Muscle of leg (tissue), 11 donors: Measurements from ENCODE around the gene OPHN1. TPM values are rescaled to one million over a fixed set of nuclear protein-coding genes. Genes with fewer than 3 reads are reported as not detected.

ENCODE experiments used
- DNase-seq: peaks from one replicate; pipeline ENCODE4 v3.0.0; 2013
- H3K27ac ChIP-seq: one replicate; pipeline ENCODE4 v1.5.1; 2013; ENCODE audit warnings: mild to moderate bottlenecking, low read length, control low read depth
- H3K27me3 ChIP-seq: one replicate; pipeline ENCODE4 v1.6.1; 2013; ENCODE audit warnings: low read length; ENCODE audit not compliant: control insufficient read depth, insufficient read depth
- H3K36me3 ChIP-seq: one replicate; pipeline ENCODE4 v1.6.1; 2013; ENCODE audit warnings: low read length; ENCODE audit not compliant: control insufficient read depth, insufficient read depth
- H3K4me1 ChIP-seq: one replicate; pipeline ENCODE4 v1.6.1; 2013; ENCODE audit warnings: low read length; ENCODE audit not compliant: control insufficient read depth, insufficient read depth
- H3K4me3 ChIP-seq: one replicate; pipeline ENCODE4 v1.5.1; 2013; ENCODE audit warnings: low read length, control low read depth
- H3K9me3 ChIP-seq: replicated peaks from 2 replicates; pipeline ENCODE4 v1.6.1; 2013; ENCODE audit warnings: low read depth, low read length; ENCODE audit not compliant: control insufficient read depth
- WGBS: methylation state at CpG from one replicate; pipeline ENCODE4 v1.1.5; 2013; ENCODE audit warnings: missing lambda C conversion rate; ENCODE audit not compliant: insufficient coverage; 5-methylcytosine and 5-hydroxymethylcytosine counted together
- polyA plus RNA-seq, 8 donors: library from polyadenylated mRNA; unstranded; fragments of 120-200 nt; gene quantifications; one replicate each; pipeline versions ENCODE4 v1.2.1 to v1.2.3, GENCODE V29; 2013; ENCODE audit warnings: inconsistent platforms in 1 of 8, low replicate concordance in 1 of 8; ENCODE audit not compliant: insufficient read length in 8 of 8, insufficient read depth in 1 of 8
- total RNA-seq: library from RNA; stranded (reverse); fragments of 120-200 nt; gene quantifications from one replicate; pipeline ENCODE4 v1.2.4, GENCODE V29; 2013

Gene OPHN1
- total and polyA plus RNA-seq, 9 donors = 9.2 to 15.7 (median 14.8) TPM

DNA sequence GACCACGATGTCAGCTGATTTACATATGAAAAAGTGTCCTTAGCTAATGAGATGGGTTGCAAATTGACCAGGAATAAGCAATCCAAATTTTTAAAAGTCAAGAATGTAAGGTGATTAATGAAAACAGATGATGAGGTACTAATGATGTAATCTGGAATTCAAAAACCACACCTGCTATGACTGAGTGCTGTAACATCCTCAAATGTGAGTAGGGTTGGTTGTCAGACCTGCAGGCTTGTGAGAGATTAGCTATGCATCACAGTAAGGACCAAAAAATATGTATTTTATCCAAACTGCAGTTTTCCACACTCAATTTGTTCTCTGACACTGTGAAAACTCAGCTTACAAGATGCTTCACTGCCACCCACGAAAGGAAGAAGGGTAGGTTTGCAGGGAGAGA is 242.5 kb downstream of the OPHN1 start:
- Histone ChIP-seq H3K4me3 (no peak overlapping the region), H3K4me1 (no peaks in the 10 kb centered on the region), H3K9me3 (no peaks in the 10 kb centered on the region), H3K36me3 (peaks cover 7% of the 10 kb centered on the region), H3K27ac (no peak overlapping the region), H3K27me3 (no peaks in the 10 kb centered on the region)
- WGBS = 67% methylated on average over 1 of the region's 2 CpGs
- DNase-seq = no peak

DNA sequence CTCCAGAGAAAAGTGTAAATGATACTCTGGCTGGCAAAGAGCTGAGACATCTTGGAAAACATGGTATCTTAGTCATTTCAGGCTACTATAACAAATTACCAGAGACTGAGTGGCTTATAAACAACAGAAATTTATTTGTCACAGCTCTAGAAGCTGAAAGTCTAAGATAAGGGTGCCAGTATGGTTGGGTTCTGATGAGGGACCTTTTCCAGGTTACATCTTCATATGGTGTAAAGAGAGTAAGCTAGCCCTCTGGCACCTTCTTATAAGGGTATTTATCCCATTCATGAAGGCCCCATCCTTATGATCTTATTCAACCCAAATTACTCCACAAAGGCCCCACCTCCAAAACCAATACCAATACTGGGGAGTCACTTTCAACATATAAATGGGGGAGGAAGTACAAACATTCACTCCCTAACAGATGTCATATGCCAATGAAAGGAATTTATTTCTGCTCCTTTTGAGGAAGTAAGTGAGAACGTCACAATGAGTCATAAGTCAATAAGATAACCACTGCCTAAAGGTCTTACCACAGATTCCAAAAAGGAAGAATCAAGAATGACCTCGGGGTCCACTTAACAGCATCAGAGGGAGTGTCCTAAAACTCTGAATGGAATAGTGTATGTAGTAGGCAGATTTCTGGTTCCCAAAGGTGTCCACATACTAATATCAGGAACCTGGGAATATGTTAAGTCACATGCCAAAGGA is 246.6 kb downstream of the OPHN1 start:
- H3K27ac ChIP-seq = no peak overlapping the region
- peak; percentile 7 for DNase-seq
- no peaks in the 10 kb centered on the region for H3K9me3 ChIP-seq
- H3K4me3 ChIP-seq = no peak overlapping the region
- H3K27me3 ChIP-seq = no peaks in the 10 kb centered on the region
- H3K4me1 ChIP-seq = no peaks in the 10 kb centered on the region
- H3K36me3 ChIP-seq = peaks cover 2% of the 10 kb centered on the region
- no CpG with 5 or more reads among the region's 2 CpGs for WGBS

DNA sequence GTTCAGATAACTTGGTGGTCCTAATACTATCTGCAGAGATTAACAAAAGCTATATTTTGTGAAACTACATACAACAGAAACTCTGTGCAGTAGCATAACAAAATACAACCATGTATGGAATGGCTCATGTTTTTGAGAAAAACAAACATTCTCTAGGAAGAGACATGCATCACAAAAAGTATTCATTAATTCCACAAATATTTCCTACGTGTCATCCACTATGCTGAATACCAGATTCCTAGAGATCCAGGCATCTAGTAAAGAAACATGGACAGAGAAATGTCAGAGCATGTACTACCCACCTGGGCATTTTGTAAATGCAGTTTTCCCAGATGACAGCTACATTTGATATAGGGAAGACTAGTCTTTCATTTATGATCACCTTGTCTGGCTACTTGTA is 248.1 kb downstream of the OPHN1 start:
- no peak overlapping the region for H3K4me3 ChIP-seq
- no peaks in the 10 kb centered on the region for H3K36me3 ChIP-seq
- H3K9me3 ChIP-seq = no peaks in the 10 kb centered on the region
- no peaks in the 10 kb centered on the region for H3K4me1 ChIP-seq
- no CpG with 5 or more reads among the region's 1 CpG for whole genome bisulfite sequencing
- no peak for DNase-seq
- no peaks in the 10 kb centered on the region for H3K27me3 ChIP-seq
- no peak overlapping the region for H3K27ac ChIP-seq

DNA sequence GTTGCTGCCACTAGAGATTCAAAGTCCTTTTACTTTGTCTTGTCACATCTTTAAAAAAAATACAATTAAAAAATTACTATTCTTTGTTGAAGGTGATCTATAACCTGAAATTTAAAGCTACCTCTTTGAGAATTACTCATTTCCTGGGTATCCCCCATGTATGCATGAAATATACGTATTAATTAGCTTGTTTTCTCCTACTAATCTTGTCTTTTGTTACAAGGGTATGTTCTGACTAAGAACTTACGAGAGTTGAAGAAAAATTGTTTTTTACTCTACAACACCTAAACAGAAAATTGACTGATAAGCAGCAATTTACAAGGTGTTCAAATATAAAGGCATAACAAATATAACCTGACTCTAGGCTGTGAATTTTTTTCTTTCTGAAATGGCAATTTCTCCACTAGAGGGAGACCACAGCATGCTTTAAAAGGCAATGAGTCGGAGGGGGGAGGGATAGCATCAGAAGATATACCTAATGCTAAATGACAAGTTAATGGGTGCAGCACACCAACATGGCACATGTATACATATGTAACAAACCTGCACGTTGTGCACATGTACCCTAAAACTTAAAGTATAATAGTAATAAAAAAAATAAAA is 249.6 kb downstream of the OPHN1 start:
- Histone ChIP-seq H3K27ac (no peak overlapping the region), H3K9me3 (no peaks in the 10 kb centered on the region), H3K4me1 (no peaks in the 10 kb centered on the region), H3K4me3 (no peak overlapping the region), H3K36me3 (no peaks in the 10 kb centered on the region), H3K27me3 (no peaks in the 10 kb centered on the region)
- WGBS = no CpG with 5 or more reads among the region's 4 CpGs
- peak; percentile 41 for DNase-seq

DNA sequence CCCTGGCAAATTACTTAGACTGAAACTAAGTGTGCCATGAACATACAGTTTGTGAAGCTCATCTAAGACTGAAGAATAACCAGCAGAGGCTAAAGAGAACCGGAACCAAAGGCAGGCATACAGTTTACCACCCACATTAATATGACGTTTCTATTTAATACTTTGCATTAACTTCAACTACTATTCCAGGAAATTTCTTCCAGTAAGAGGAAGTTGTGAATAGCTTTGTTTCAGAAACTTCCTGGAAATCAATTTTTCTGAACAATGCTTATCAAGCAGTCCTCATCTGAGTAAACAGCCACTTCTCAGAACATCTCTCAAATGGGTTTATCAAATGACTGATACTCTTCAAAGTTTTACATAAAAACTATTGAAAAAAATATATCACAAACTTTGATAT is 252.7 kb downstream of the OPHN1 start:
- Histone ChIP-seq H3K27me3 (no peaks in the 10 kb centered on the region), H3K36me3 (no peaks in the 10 kb centered on the region), H3K4me1 (no peaks in the 10 kb centered on the region), H3K27ac (no peak overlapping the region), H3K4me3 (no peak overlapping the region), H3K9me3 (peaks cover 2% of the 10 kb centered on the region)
- no CpG with 5 or more reads among the region's 2 CpGs for WGBS
- DNase-seq = peak; percentile 8

DNA sequence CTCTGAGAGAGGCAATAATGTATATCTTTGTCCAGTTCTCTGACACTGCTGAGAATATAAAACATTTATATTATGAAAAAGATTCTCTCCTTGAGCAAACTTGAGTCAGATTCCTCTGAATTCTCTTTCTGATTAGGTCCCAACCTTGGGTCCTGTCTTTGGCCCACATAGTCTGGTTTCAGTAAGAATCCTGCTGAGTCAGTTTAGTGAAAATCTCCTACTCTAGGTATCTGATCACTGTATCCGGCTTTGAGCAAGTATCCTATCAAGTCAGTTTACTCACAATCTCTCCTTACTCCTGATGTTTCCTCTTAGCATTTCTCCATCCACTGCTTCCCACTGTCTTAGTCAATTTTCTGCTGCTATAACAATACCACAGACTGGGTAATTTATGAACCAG is 253.9 kb downstream of the OPHN1 start:
- Histone ChIP-seq H3K4me3 (no peak overlapping the region), H3K27ac (no peak overlapping the region), H3K9me3 (peaks cover 2% of the 10 kb centered on the region), H3K4me1 (no peaks in the 10 kb centered on the region), H3K27me3 (no peaks in the 10 kb centered on the region), H3K36me3 (no peaks in the 10 kb centered on the region)
- DNase-seq = no peak
- no CpG with 5 or more reads among the region's 1 CpG for WGBS

DNA sequence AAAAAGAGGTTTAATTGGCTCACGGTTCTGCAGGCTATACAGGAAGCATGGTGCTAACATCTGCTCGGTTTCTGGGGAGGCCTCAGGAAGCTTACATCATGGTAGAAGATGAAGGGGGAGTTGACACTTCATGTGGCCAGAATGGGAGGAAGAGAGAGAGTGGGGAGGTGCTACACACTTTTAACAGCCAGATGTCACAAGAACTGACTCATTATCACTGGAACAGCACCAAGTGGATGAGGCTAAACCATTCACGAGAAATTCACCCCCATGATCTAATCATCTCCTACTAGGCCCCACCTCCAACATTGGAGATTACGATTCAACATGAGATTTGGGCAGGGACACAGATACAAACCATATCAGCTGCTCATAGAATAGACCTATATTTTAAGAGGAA is 255.8 kb downstream of the OPHN1 start:
- no peaks in the 10 kb centered on the region for H3K4me1 ChIP-seq
- DNase-seq = no peak
- no peaks in the 10 kb centered on the region for H3K27me3 ChIP-seq
- H3K36me3 ChIP-seq = no peaks in the 10 kb centered on the region
- WGBS = 60% methylated on average over 1 of the region's 4 CpGs
- no peak overlapping the region for H3K4me3 ChIP-seq
- no peak overlapping the region for H3K27ac ChIP-seq
- H3K9me3 ChIP-seq = peaks cover 2% of the 10 kb centered on the region

DNA sequence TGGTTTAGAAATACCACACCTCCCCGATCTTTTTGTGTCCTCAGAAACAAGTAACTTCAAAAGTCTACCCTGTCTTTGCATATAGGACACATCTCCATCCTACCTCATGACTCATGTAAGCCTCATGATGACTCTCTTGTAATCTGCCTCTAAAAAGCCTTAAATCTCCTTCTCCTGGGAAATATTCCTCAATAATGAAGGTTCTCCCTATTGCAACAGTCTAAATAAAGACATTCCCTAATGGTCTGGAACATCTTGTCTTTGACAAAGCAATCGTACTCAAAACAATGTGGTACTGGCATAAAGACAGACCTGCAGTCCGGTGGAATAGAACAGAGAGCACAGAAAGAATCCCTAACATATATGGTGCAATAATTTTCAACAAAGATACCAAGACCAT is 257.7 kb downstream of the OPHN1 start:
- Histone ChIP-seq H3K27me3 (no peaks in the 10 kb centered on the region), H3K4me3 (no peak overlapping the region), H3K27ac (no peak overlapping the region), H3K36me3 (no peaks in the 10 kb centered on the region), H3K9me3 (peaks cover 2% of the 10 kb centered on the region), H3K4me1 (no peaks in the 10 kb centered on the region)
- no peak for DNase-seq
- 71% methylated on average over 1 of the region's 3 CpGs for WGBS

DNA sequence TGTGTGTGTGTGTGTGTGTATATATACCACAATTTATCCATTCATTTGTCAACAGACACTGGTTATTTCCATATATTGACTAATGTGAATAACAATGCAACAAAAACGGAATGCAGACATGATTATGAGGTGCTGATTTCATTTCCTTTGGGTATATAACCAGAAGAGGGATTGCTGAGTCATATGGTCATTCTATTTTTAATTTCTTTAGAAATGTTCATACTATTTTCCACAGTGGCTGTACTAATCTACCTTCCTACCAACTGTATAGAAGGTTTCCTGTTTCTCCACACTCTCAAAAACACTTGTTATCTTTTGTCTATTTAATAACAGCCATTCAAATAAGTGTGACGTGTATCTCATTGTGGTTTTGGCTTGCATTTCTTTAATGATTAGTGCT is 269.9 kb downstream of the OPHN1 start:
- no peak overlapping the region for H3K4me3 ChIP-seq
- H3K4me1 ChIP-seq = no peaks in the 10 kb centered on the region
- no peaks in the 10 kb centered on the region for H3K36me3 ChIP-seq
- no peak for DNase-seq
- no peak overlapping the region for H3K27ac ChIP-seq
- H3K27me3 ChIP-seq = peaks cover 2% of the 10 kb centered on the region
- no CpG with 5 or more reads among the region's 2 CpGs for WGBS
- no peaks in the 10 kb centered on the region for H3K9me3 ChIP-seq

DNA sequence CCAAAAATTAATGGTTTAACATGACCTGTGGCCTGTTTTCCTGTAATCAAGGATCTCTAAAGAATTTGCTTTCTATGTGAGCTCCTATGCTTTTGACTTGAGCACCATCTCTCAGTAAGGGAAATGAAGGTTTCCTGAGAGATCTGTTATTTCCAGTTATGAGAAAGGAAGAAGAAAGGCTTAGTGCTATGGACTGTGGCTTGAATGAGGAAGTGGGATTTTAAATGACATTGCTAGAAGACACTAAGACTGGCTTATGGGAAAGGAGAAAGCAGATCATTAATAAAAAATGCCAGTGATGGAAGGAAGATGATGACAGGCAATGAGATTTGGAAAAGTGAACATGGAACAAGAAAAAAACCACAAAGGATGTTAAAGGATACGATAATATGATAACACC is 285.4 kb downstream of the OPHN1 start:
- H3K4me3 ChIP-seq = no peak overlapping the region
- H3K9me3 ChIP-seq = no peaks in the 10 kb centered on the region
- H3K4me1 ChIP-seq = no peaks in the 10 kb centered on the region
- no peak overlapping the region for H3K27ac ChIP-seq
- peak; percentile 2 for DNase-seq
- no CpG with 5 or more reads among the region's 1 CpG for WGBS
- no peaks in the 10 kb centered on the region for H3K27me3 ChIP-seq
- H3K36me3 ChIP-seq = no peaks in the 10 kb centered on the region
